Endothelial cell (in vitro differentiated cells): Measurements from ENCODE around the gene TMEM88. TPM values are rescaled to one million over a fixed set of nuclear protein-coding genes. Genes with fewer than 3 reads are reported as not detected.

Experiments
- DNase-seq: peaks from one replicate; pipeline ENCODE4 v3.0.0; 2021; ENCODE audit warnings: low spot score
- H3K27ac Mint-ChIP-seq: one replicate; pipeline ENCODE4 v1.8.0; 2021; ENCODE audit warnings: mixed read lengths, inconsistent platforms; ENCODE audit not compliant: unreplicated experiment
- H3K27me3 Mint-ChIP-seq: one replicate; pipeline ENCODE4 v1.8.0; 2021; ENCODE audit warnings: mild to moderate bottlenecking, moderate library complexity, mixed read lengths, inconsistent platforms; ENCODE audit not compliant: unreplicated experiment
- H3K36me3 Mint-ChIP-seq: one replicate; pipeline ENCODE4 v1.8.0; 2021; ENCODE audit warnings: mild to moderate bottlenecking, low read depth, mixed read lengths, inconsistent platforms; ENCODE audit not compliant: unreplicated experiment
- H3K4me1 Mint-ChIP-seq: one replicate; pipeline ENCODE4 v1.8.0; 2021; ENCODE audit warnings: mild to moderate bottlenecking, mixed read lengths, inconsistent platforms; ENCODE audit not compliant: unreplicated experiment
- H3K4me3 Mint-ChIP-seq: one replicate; pipeline ENCODE4 v1.8.0; 2021; ENCODE audit warnings: mild to moderate bottlenecking, mixed read lengths, inconsistent platforms; ENCODE audit not compliant: unreplicated experiment
- H3K9me3 Mint-ChIP-seq: one replicate; pipeline ENCODE4 v1.8.0; 2021; ENCODE audit warnings: mixed read lengths, inconsistent platforms; ENCODE audit not compliant: unreplicated experiment
- CTCF ChIP-seq: fragments of 200-600 bp; sonication (generic); IDR thresholded peaks from one replicate; pipeline ENCODE4 v1.5.0; 2021; ENCODE audit warnings: antibody characterized with exemption; ENCODE audit not compliant: unreplicated experiment
- total RNA-seq: library from RNA; stranded (reverse); fragmentation: NEBNext Ultra II Directional; extraction: Animal tissue kit (Norgen Biotek cat#: 25700); gene quantifications from one replicate; pipeline ENCODE4 v1.2.1, GENCODE V29; 2021; ENCODE audit not compliant: unreplicated experiment

Gene TMEM88
- total RNA-seq, 1 donor from 2014 or later, result 13.6 TPM

GRCh38 chr17:7811251-7811650 is 43.6 kb upstream of the TMEM88 start:
- peaks cover 5% of the 10 kb centered on the region for H3K27me3 Mint-ChIP-seq
- no peak overlapping the region for H3K27ac Mint-ChIP-seq
- no peaks in the 10 kb centered on the region for H3K4me1 Mint-ChIP-seq
- DNase-seq, result no peak
- H3K4me3 Mint-ChIP-seq, result no peak overlapping the region
- no peaks in the 10 kb centered on the region for H3K9me3 Mint-ChIP-seq
- no peak for TF ChIP-seq CTCF
- H3K36me3 Mint-ChIP-seq, result no peaks in the 10 kb centered on the region

GRCh38 chr17:7814969-7815368 is 39.9 kb upstream of the TMEM88 start:
- DNase-seq, result no peak
- H3K36me3 Mint-ChIP-seq, result no peaks in the 10 kb centered on the region
- no peaks in the 10 kb centered on the region for H3K4me1 Mint-ChIP-seq
- TF ChIP-seq CTCF, result no peak
- no peak overlapping the region for H3K4me3 Mint-ChIP-seq
- H3K27me3 Mint-ChIP-seq, result peaks cover 5% of the 10 kb centered on the region
- H3K9me3 Mint-ChIP-seq, result no peaks in the 10 kb centered on the region
- no peak overlapping the region for H3K27ac Mint-ChIP-seq

GRCh38 chr17:7816926-7817642 is 37.8 kb upstream of the TMEM88 start:
- H3K27ac Mint-ChIP-seq, result no peak overlapping the region
- no peaks in the 10 kb centered on the region for H3K36me3 Mint-ChIP-seq
- H3K9me3 Mint-ChIP-seq, result no peaks in the 10 kb centered on the region
- peaks cover 5% of the 10 kb centered on the region for H3K27me3 Mint-ChIP-seq
- no peak for DNase-seq
- no peaks in the 10 kb centered on the region for H3K4me1 Mint-ChIP-seq
- no peak overlapping the region for H3K4me3 Mint-ChIP-seq
- no peak for TF ChIP-seq CTCF

GRCh38 chr17:7817643-7817964 is 37.3 kb upstream of the TMEM88 start:
- no peak for DNase-seq
- H3K4me1 Mint-ChIP-seq, result no peaks in the 10 kb centered on the region
- H3K4me3 Mint-ChIP-seq, result peak overlapping the region; percentile 65
- peaks cover 5% of the 10 kb centered on the region for H3K27me3 Mint-ChIP-seq
- no peak overlapping the region for H3K27ac Mint-ChIP-seq
- no peaks in the 10 kb centered on the region for H3K36me3 Mint-ChIP-seq
- no peak for TF ChIP-seq CTCF
- H3K9me3 Mint-ChIP-seq, result no peaks in the 10 kb centered on the region

GRCh38 chr17:7818026-7818425 is 36.8 kb upstream of the TMEM88 start:
- Mint-ChIP-seq H3K36me3 (no peaks in the 10 kb centered on the region), H3K27me3 (peaks cover 5% of the 10 kb centered on the region), H3K4me3 (peak overlapping the region; percentile 65), H3K27ac (no peak overlapping the region), H3K9me3 (no peaks in the 10 kb centered on the region), H3K4me1 (no peaks in the 10 kb centered on the region)
- no peak for DNase-seq
- no peak for TF ChIP-seq CTCF
